ENCODE results near the gene NFX1. TPM values are rescaled to one million over a fixed set of nuclear protein-coding genes. Genes with fewer than 3 reads are reported as not detected.

NFX1 gene
- total and polyA plus RNA-seq, 9 of the 15 experiments (the other 6 are each of a cell fraction or from before 2014, with no cell fraction given): 8.8 to 38.9 (median 26.8) TPM

DNA sequence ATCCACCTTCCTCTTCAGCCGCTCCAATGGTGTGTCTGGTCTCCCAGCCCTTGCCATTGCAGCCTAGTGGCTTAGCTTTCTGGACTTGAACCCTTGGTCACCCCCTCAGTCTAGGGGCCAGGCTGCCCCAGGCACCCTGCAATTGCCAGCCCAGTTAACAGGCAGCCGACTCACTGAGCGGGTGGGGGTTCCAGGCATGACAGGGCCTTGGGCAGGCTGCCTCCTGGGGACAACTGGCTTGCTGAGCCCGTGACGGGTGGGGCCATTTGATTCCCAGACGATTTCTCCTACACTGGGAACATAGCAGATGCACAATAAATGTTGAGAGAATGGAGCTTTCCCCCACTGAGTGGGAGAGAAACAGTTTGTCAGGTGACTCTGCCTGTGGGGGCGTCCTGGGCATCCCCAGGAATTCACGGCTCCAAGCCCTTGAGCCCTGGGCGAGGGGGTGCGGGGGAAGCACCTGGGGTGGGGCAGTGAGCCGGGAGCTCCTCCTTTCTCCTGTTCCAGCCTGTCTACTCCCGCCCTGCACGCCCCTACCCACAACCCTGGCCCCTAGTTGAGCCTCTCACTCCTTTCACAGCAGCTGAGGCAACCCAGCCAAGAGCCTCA is 124.7 kb downstream of the NFX1 start:
- Histone ChIP-seq H3K9me3 (replicated peaks; ENCODE audit: control insufficient read depth, insufficient read depth, low read depth, low read length) (no peaks in the 10 kb centered on the region), H3K9me1 (ENCODE audit: control insufficient read depth, insufficient read depth, low read length) (no peaks in the 10 kb centered on the region), H3K9ac (ENCODE audit: insufficient read depth in 1 of 2, low read depth in 2 of 2, low read length in 2 of 2) (peak overlapping the region in 1 of 2 experiments; percentile 83; a peak in 2 of 4 replicates), H2AFZ (ENCODE audit: low read depth, low read length) (peak overlapping the region; percentile 88), H3K79me2 (ENCODE audit: control insufficient read depth, insufficient read depth, low read length) (no peaks in the 10 kb centered on the region), H3K4me3 (no peak overlapping the region), H3K27ac (ENCODE audit: extremely low read depth, low read depth, low read length) (no peak overlapping the region; the same call in 2 of the 3 replicates), H3K36me3 (ENCODE audit: control insufficient read depth, insufficient read depth, low read length) (no peaks in the 10 kb centered on the region), H4K20me1 (replicated peaks; ENCODE audit: control insufficient read depth, insufficient read depth, low read length) (no peaks in the 10 kb centered on the region), H3K4me2 (ENCODE audit: insufficient read depth, low read length) (peak overlapping the region; percentile 39), H3K4me1 (replicated peaks in 1 of 2; ENCODE audit: control insufficient read depth in 2 of 2, insufficient read depth in 2 of 2, low read length in 2 of 2) (peaks cover 19 to 32% of the 10 kb centered on the region in 2 experiments; a peak in 4 of 5 replicates), H3K27me3 (ENCODE audit: control insufficient read depth in 2 of 2, insufficient read depth in 2 of 2, low read length in 2 of 2) (no peaks in the 10 kb centered on the region)
- TF ChIP-seq POLR3G (IDR thresholded peaks at IDR 0.05; ENCODE audit: extremely low read depth, insufficient read length, insufficient replicate concordance): no peak
- TF ChIP-seq ZBTB2 (IDR thresholded peaks at IDR 0.05): no peak
- no peak for TF ChIP-seq IRF1 (CRISPR knock-in tag; IDR thresholded peaks at IDR 0.05; ENCODE audit: borderline replicate concordance)
- no peak for TF ChIP-seq ATF7 (IDR thresholded peaks at IDR 0.05)
- no peak for TF ChIP-seq KAT7 (CRISPR knock-in tag; IDR thresholded peaks at IDR 0.05; ENCODE audit: borderline replicate concordance)
- no peak for TF ChIP-seq TSHZ1 (CRISPR knock-in tag; IDR thresholded peaks at IDR 0.05)
- TF ChIP-seq SLC30A9 (CRISPR knock-in tag; IDR thresholded peaks at IDR 0.05): no peak
- no peak for TF ChIP-seq ZNF274 (IDR thresholded peaks at IDR 0.05; ENCODE audit: borderline replicate concordance, low read depth, low read length)
- no peak for TF ChIP-seq PBX2 (CRISPR knock-in tag; IDR thresholded peaks at IDR 0.05; ENCODE audit: low read depth)
- no peak for TF ChIP-seq PBX2 (tag; conservative IDR thresholded peaks at IDR 0.05; ENCODE audit: low read depth)
- no peak for TF ChIP-seq TCF15 (CRISPR knock-in tag; IDR thresholded peaks at IDR 0.05)
- ATAC-seq: peak; percentile 68
- 28% methylated on average over 12 of the region's 13 CpGs for WGBS (ENCODE audit: insufficient coverage, low coverage, missing lambda C conversion rate)
- peak in 1 of 4 experiments; percentile 8 for DNase-seq (ENCODE audit: extremely low read depth in 1 of 4, low spot score in 3 of 4)
- in situ Hi-C loops (cut with MboI): no loop called here
- intact Hi-C loops (cut with micrococcal nuclease): loop anchor here (5.0 kb wide), 1 partner anchor 37 kb away; no protein-coding TSS in a partner anchor
- no TSS peak for BruUV-seq (replicated peaks)
- CTCF ChIA-PET (ENCODE audit: low intra/inter-chr PET ratio): interaction anchor here (1.2 kb wide), 1 partner anchor 186 kb away, joined by 6 read pairs; no protein-coding TSS in a partner anchor
- no peak for FAIRE-seq
- POLR2A ChIA-PET: interaction anchor here (0.7 kb wide), 2 partner anchors 10 to 20 kb away, joined by 3 read pairs; no protein-coding TSS in a partner anchor

All from K562 (cell line).